HG02759 (cell line): ENCODE measurements around the gene KRTAP19-7.

ENCODE experiments used
- ATAC-seq: cut with Tn5 transposase; IDR thresholded peaks from one replicate; pipeline ENCODE4 v1.9.1; 2021; ENCODE audit warnings: mild to moderate bottlenecking, moderate library complexity; ENCODE audit not compliant: unreplicated experiment

KRTAP19-7 gene

DNA sequence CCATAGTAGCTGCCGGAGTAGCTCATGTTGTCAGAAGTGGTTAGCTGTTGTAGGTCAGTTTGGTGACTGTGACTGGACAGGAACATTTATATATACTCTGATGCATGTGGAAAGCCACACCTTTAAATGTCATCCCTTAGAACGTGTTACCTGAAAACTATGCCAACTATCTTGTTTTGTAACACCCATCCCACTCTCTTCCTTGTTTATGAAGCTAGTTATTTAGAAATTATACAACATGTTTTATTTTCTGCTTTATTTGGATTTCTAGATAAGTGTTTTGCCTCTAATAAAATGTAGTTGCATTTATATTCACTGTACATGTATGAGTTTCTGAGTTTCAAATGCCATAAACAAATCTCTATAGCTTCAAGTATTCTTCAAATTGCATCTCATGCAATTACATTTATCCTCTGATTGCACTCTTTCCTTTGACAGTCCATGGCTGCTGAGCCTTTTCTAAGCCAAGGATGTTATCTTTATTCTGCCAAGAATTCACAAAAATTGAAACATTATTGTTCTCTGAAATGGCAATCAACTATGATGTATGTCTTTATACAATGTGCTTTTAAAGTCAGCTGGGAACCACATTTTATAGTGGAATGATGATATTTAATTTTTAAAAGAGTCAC, at the start of gene KRTAP19-7:
Gene KRTAP19-7, minus strand, starts transcription at position 51 of the 632 bp plus-strand sequence. Its CDS starts 25 bp downstream, at position 26.
- no peak for ATAC-seq

DNA sequence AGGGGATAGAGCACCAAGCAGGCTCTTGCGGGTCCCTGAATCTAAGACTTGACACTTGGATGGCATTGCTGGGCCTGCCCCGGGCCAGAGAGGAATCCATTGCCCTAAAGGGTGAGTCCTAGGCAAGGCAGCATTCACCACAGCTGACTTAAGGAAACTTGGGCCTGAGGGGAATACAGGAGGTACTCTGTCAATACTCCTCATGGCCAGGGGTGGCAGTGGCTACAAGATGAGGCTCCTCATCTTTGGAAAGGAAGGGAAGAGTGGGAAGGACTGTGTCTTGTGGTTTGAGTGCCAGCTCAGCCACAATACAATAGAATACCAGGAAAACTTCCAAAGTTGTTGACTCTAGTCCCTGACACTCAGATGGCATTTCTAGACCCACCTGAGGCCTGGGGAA, 44.9 kb upstream of the KRTAP19-7 start:
- no peak for ATAC-seq

GRCh38 chr21:30600787-30601186, 39.7 kb upstream of the KRTAP19-7 start, which contains the start of gene KRTAP22-1:
Gene KRTAP22-1, plus strand, starts transcription at chr21:30601087.
- ATAC-seq = no peak

- ATAC-seq = no peak
These were observed 37.7 kb upstream of the KRTAP19-7 start, which contains the start of gene KRTAP6-2 for GRCh38 chr21:30598802-30599201. Gene KRTAP6-2, minus strand, starts transcription at chr21:30598902. Its CDS starts 28 bp downstream, at chr21:30598874.

DNA sequence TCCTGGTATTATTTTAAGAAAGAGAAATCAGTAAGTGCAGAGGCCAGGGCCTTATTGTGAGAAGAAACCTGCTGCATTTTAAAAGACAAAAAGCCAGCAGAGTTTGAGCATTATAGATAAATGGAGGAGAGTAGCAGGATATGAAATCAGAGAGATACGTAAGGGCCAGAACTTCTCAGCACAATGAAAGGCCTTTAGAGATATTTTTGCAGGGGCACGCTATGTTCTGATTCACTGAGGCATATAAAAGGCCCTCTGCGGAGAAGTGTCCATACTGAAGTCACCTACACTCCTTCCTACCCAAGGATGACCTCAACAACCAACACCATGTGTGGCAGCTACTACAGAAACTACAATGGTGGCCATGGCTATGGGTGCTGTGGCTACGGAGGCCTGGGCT, 31.0 kb upstream of the KRTAP19-7 start, which contains the start of gene KRTAP6-3:
Gene KRTAP6-3, plus strand, starts transcription at position 301 of the 400 bp plus-strand sequence. Its CDS starts 6 bp downstream, at position 307.
- ATAC-seq = no peak

DNA sequence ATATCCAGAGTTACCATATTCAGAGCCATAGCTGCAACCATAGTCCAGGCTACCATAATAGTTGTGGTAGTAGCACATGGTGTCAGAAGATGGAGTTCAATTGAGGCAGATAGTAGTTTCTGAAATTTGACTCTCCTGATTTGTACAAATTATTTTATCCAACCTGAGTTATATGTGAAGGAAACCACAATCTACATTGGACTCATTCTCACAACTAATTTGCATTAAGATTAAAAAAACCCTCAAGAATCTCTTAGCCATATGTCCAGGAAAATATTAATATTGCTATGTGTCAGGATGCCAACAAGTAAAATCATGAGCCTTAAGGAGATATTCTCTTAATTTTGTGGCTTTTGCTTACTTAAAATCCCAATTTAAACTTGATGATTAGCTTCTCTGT, 29.2 kb upstream of the KRTAP19-7 start, which contains the start of gene KRTAP22-2:
Gene KRTAP22-2, minus strand, starts transcription at position 101 of the 400 bp plus-strand sequence.
- no peak for ATAC-seq

DNA sequence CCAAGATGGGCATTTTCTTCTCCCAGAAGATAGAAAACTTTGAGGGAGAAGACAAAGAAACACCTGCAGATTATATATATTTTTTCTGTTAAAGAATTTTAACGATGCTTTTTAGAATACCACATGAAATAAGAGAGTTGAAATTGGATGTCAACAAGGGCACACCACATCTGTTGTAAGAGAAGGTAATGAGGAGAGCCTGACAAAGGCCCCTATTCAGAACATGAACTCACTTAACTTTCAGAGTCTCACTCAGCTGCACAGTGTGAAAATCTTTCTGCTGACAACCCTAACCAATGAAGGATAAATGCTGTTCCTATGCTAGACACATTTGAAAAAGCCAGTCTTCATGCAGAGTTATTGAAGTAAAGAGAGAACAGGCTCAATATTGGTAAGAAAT, 21.8 kb upstream of the KRTAP19-7 start:
- ATAC-seq = no peak

GRCh38 chr21:30580132-30580531, 19.0 kb upstream of the KRTAP19-7 start:
- ATAC-seq = no peak

DNA sequence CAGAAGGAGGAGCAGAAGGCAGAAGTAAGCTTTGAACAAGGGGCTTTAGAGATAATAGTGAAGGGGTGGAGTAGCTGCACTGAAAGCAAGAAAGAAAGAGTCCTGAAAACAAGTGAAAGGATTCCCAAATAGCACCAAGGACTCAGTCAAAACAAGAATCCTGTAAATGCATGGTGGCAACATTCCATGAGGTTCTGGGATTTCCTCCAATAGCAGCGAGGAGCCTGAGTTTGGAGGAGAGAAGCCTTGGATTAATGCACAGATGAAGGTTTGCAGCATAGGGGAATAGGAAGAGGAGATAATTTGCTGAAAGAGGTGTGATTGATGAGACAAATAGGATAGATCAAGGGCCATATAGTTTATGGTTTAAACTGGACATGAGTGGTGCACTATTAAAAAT, 18.2 kb upstream of the KRTAP19-7 start:
- ATAC-seq = no peak

DNA sequence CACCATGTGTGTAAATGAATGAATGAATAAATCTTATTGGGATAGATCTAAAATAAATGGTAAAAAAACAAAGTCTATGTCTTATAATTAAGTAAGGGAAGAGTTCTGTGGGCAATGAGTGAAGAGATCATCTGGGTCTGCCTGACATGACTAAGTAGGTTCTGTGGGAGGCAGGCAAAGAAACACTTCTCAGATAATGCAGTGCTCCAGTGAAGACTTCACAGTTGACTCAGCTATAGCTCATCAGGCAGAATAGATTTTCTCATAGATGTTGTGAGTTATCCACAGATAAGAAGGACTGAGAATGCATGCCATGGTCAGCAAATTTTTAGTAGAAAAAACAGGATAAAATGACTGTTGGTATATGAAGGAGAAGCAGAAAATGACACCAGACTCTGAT, 16.7 kb upstream of the KRTAP19-7 start:
- no peak for ATAC-seq

DNA sequence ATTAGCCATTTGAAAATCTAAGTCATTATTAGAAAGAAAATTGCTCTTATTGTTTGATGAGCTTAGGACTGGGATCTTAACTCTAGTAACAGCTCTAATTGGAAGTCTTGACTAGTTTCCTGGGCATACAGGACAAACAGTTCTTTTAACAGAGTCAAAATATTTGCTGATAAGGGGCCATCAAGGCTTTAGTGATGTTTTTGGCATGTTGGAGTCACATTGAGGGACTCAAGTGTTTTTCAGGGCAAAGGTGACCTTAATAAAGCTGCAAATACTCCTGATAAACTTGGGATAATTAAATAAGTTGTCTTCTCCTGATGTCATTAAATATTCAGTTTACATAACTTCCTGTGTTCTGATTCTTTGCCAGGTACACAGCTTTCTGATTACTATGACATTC, 6.5 kb upstream of the KRTAP19-7 start:
- ATAC-seq = no peak

DNA sequence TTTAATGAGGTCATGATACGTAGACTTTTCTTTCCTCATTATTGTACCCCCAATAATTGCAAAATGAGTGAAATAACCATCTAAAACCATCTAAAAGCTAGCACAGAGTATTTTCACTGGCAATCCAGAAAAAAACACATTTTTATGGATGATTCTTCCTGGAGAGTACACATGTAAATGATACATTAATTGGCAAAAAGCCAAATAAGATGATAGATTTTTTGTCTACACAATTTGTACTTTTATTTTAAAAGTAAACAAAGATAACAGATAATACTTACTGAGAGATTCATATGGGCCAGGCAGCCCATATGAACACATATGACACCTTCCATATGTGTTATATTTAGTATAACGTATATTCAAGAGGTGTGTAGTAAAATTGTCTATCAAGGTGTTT, 2.5 kb upstream of the KRTAP19-7 start:
- ATAC-seq = no peak

- ATAC-seq = no peak
These were observed 2.0 kb upstream of the KRTAP19-7 start for GRCh38 chr21:30563072-30563471.

DNA sequence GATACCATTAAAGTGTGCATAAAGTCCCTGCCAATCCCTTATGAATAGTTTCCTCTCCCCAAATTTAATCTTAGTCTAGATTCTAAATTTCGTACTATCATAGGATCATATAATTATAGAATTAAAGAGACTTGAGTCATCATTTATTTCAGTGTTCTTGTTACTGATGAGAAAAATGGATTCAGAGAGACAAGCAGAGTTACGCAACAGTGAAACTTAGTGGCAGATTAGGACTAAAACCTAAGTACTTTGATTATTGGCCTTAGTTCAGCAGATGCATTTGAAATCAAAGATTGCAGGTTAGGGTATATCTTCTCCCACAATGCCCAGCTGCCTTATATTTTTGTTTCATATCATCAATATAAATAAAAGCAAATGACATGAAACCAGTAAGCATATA, 843 bp upstream of the KRTAP19-7 start:
- ATAC-seq = no peak

GRCh38 chr21:30555095-30555494, 6.0 kb downstream of the KRTAP19-7 start:
- ATAC-seq = no peak

DNA sequence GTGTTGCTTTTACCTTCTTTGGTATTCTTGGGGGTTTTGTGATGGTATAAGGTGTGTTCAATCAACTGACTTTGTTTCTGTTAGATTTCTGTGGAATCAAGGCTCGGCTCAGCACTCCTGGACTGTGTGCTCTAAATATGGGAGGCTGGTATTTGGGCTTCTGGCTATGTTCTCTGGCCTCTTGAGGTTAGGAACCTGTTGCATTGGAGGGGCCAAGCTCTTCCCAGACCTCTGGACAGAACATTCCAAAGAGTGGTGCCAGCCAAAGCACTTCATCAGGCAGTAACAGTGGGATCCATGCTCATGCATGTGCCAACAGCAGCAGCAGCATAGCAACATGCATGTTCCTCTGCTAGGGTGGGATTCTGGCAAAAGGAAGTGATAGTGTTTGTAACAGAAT, 8.3 kb downstream of the KRTAP19-7 start:
- ATAC-seq = no peak

DNA sequence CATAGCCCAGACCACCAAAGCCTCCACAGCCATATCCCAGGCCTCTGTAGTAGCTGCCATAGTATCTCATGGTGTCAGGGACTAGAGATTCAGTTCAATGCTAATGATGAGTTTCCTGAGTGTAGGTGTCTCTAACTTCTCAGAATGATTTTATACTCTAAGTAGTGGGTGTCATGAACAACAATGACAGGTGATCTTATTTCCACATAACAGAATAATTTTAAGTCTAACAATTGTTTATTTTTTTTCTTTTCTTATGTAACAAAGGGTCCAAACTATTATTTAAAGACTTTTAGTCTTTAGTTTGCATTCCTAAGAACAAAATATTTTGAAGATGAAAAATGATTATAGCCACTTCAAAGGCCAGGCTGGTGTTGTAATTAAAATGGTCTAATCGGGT, 19.4 kb downstream of the KRTAP19-7 start, which contains the start of gene KRTAP19-6:
Gene KRTAP19-6, minus strand, starts transcription at position 101 of the 400 bp plus-strand sequence. Its CDS starts 31 bp downstream, at position 70.
- no peak for ATAC-seq

GRCh38 chr21:30518876-30519275, 42.2 kb downstream of the KRTAP19-7 start:
- no peak for ATAC-seq

GRCh38 chr21:30515681-30516080, 45.4 kb downstream of the KRTAP19-7 start:
- no peak for ATAC-seq
